ENCODE measurements around the gene PGP.

The PGP gene

GRCh38 chr16:2179576-2179975 lies 35.1 kb downstream of the PGP start:
- no peak for DNase-seq

- no peak for DNase-seq
These were observed 35.5 kb downstream of the PGP start for GRCh38 chr16:2179107-2179501.

- DNase-seq = no peak
These were observed 36.1 kb downstream of the PGP start for GRCh38 chr16:2178321-2179106.

- DNase-seq = no peak
These were observed 37.1 kb downstream of the PGP start for GRCh38 chr16:2177561-2177960.

- DNase-seq = no peak
These were observed 37.5 kb downstream of the PGP start for GRCh38 chr16:2177101-2177500.

- no peak for DNase-seq
These were observed 38.6 kb downstream of the PGP start for GRCh38 chr16:2176047-2176446.

GRCh38 chr16:2175454-2175853 lies 39.2 kb downstream of the PGP start:
- no peak for DNase-seq

GRCh38 chr16:2174396-2175131 lies 40.1 kb downstream of the PGP start:
- no peak for DNase-seq

- DNase-seq = no peak
These were observed 40.7 kb downstream of the PGP start for GRCh38 chr16:2173916-2174315.

GRCh38 chr16:2173366-2173765 lies 41.3 kb downstream of the PGP start:
- no peak for DNase-seq

- DNase-seq = no peak
These were observed 41.8 kb downstream of the PGP start for GRCh38 chr16:2172688-2173335.

- DNase-seq = no peak
These were observed 43.0 kb downstream of the PGP start for GRCh38 chr16:2171601-2172178.

GRCh38 chr16:2170587-2171435 lies 43.8 kb downstream of the PGP start:
- DNase-seq = no peak

- no peak for DNase-seq
These were observed 44.6 kb downstream of the PGP start for GRCh38 chr16:2170080-2170479.

- DNase-seq = no peak
These were observed 47.5 kb downstream of the PGP start for GRCh38 chr16:2167068-2167638.

GRCh38 chr16:2166263-2167067 lies 48.2 kb downstream of the PGP start:
- no peak for DNase-seq

- no peak for DNase-seq
These were observed 48.8 kb downstream of the PGP start for GRCh38 chr16:2165861-2166260.

- no peak for DNase-seq
These were observed 51.3 kb downstream of the PGP start for GRCh38 chr16:2163211-2163881.

GRCh38 chr16:2162676-2163118 lies 51.9 kb downstream of the PGP start:
- no peak for DNase-seq

- DNase-seq = no peak
These were observed 52.7 kb downstream of the PGP start for GRCh38 chr16:2161911-2162310.
